ENCODE measurements around the gene SMTN. TPM values are rescaled to one million over a fixed set of nuclear protein-coding genes. Genes with fewer than 3 reads are reported as not detected.
A peak's percentile ranks its signal among the peaks of the same experiment; 100 is the strongest.

The SMTN gene
- total and polyA plus RNA-seq, 9 of the 15 experiments (the other 6 are each of a cell fraction or from before 2014, with no cell fraction given), result 2.5 to 41.1 (median 16.1) TPM

DNA sequence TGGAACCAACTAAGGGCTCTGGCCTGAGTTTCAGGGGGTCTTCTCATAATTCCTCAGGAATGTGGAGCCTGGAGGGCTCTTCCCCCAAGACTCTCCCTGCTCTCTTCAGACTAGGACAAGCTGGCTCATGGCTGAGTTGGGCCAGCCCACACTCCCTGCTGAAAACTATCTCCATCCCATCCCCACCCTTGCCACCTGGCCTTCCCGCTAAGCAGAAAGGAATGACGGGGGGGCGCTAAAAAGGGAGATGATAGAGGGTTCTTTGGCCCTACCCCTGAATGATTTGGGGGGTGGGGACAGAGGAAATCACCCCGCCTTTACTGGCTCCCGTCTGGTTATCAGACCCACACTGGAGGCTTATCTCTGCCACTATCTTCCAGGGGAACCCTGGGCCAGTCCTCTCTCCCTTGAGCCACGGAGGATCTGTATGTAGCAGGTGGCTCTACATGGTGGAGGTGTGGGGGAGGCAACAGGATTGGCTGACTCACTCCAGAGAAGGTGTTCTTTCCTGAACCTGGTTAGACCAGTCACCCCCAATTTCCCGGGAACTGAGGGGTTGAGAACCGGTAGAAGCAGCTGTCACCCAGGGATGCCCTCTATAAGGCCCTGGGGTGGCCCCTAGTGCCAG lies 5.7 kb downstream of the SMTN start (continued):
- no peak for TF ChIP-seq BRF2 (IDR thresholded peaks at IDR 0.05; ENCODE audit: borderline replicate concordance, insufficient read depth, insufficient read length)
- TF ChIP-seq NCOA6 (IDR thresholded peaks at IDR 0.05), result no peak
- TF ChIP-seq SNIP1 (IDR thresholded peaks at IDR 0.05; ENCODE audit: low read depth), result no peak
- no peak for TF ChIP-seq EGR1 (conservative IDR thresholded peaks at IDR 0.05)
- no peak for TF ChIP-seq ARHGAP35 (IDR thresholded peaks at IDR 0.05; ENCODE audit: partially characterized antibody)
- no peak for TF ChIP-seq ELF4 (CRISPR knock-in tag; IDR thresholded peaks at IDR 0.05)
- no peak for TF ChIP-seq TCF7L2 (IDR thresholded peaks at IDR 0.05; ENCODE audit: low read depth, low read length)
- 0 out of 2 replicates have a peak, but pooled peaks have one; percentile 10 for TF ChIP-seq NFE2 (IDR thresholded peaks at IDR 0.05; ENCODE audit: low read depth)
- TF ChIP-seq ZNF780A (CRISPR knock-in tag; IDR thresholded peaks at IDR 0.05), result no peak
- no peak for TF ChIP-seq SMAD4 (CRISPR knock-in tag; conservative IDR thresholded peaks at IDR 0.05)
- TF ChIP-seq NFIX (CRISPR knock-in tag; IDR thresholded peaks at IDR 0.05; ENCODE audit: low read depth), result no peak
- no peak for TF ChIP-seq FIP1L1 (IDR thresholded peaks at IDR 0.05; ENCODE audit: low read depth, low read length, poor library complexity, severe bottlenecking)
- peak; percentile 18; the same call in 1 of the 2 replicates for TF ChIP-seq GATA2 (CRISPR knock-in tag; IDR thresholded peaks at IDR 0.05)
- TF ChIP-seq, protein P1, sequence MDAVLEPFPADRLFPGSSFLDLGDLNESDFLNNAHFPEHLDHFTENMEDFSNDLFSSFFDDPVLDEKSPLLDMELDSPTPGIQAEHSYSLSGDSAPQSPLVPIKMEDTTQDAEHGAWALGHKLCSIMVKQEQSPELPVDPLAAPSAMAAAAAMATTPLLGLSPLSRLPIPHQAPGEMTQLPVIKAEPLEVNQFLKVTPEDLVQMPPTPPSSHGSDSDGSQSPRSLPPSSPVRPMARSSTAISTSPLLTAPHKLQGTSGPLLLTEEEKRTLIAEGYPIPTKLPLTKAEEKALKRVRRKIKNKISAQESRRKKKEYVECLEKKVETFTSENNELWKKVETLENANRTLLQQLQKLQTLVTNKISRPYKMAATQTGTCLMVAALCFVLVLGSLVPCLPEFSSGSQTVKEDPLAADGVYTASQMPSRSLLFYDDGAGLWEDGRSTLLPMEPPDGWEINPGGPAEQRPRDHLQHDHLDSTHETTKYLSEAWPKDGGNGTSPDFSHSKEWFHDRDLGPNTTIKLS (IDR thresholded peaks at IDR 0.05; ENCODE audit: borderline replicate concordance, low read depth), result no peak
- TF ChIP-seq IRF2 (CRISPR knock-in tag; IDR thresholded peaks at IDR 0.05), result no peak
- 0 out of 2 replicates have a peak, but pooled peaks have one; percentile 12 for TF ChIP-seq SMARCA4 (IDR thresholded peaks at IDR 0.05)
- no peak for TF ChIP-seq ZNF165 (CRISPR knock-in tag; IDR thresholded peaks at IDR 0.05; ENCODE audit: borderline replicate concordance)
- no peak for TF ChIP-seq SP1 (CRISPR knock-in tag; IDR thresholded peaks at IDR 0.05)
- TF ChIP-seq, protein P2, sequence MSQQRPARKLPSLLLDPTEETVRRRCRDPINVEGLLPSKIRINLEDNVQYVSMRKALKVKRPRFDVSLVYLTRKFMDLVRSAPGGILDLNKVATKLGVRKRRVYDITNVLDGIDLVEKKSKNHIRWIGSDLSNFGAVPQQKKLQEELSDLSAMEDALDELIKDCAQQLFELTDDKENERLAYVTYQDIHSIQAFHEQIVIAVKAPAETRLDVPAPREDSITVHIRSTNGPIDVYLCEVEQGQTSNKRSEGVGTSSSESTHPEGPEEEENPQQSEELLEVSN (IDR thresholded peaks at IDR 0.05; ENCODE audit: borderline replicate concordance in 1 of 2, extremely low read depth in 1 of 2, insufficient read depth in 1 of 2, insufficient read length in 1 of 2, low read depth in 1 of 2, low read length in 1 of 2, poor library complexity in 1 of 2, severe bottlenecking in 1 of 2), result no peak
- TF ChIP-seq CBFA2T2 (conservative IDR thresholded peaks at IDR 0.05), result 0 out of 2 replicates have a peak, but pooled peaks have one; percentile 19
- TF ChIP-seq FOXA1 (IDR thresholded peaks at IDR 0.05; ENCODE audit: borderline replicate concordance), result no peak
- no peak for TF ChIP-seq BDP1 (IDR thresholded peaks at IDR 0.05; ENCODE audit: insufficient read depth, insufficient read length)
- TF ChIP-seq POLR2AphosphoS2 (IDR thresholded peaks at IDR 0.05; ENCODE audit: low read length), result no peak
- no peak for TF ChIP-seq RBM34 (IDR thresholded peaks at IDR 0.05; ENCODE audit: borderline replicate concordance, insufficient read depth, low read length)
- TF ChIP-seq L3MBTL2 (IDR thresholded peaks at IDR 0.05), result no peak
- TF ChIP-seq FOSL1 (tag; conservative IDR thresholded peaks at IDR 0.05), result no peak
- TF ChIP-seq MYBL2 (IDR thresholded peaks at IDR 0.05; ENCODE audit: low read depth), result no peak
- TF ChIP-seq MYBL2 (CRISPR knock-in tag; IDR thresholded peaks at IDR 0.05; ENCODE audit: borderline replicate concordance), result no peak
- TF ChIP-seq BMI1 (IDR thresholded peaks at IDR 0.05; ENCODE audit: low read length), result no peak

Measured in K562 (cell line).